ENCODE results near the gene NR2E3. TPM values are rescaled to one million over a fixed set of nuclear protein-coding genes. Genes with fewer than 3 reads are reported as not detected.

The NR2E3 gene
- total and polyA plus RNA-seq, 9 of the 15 experiments (the other 6 are each of a cell fraction or from before 2014, with no cell fraction given), result not detected

DNA sequence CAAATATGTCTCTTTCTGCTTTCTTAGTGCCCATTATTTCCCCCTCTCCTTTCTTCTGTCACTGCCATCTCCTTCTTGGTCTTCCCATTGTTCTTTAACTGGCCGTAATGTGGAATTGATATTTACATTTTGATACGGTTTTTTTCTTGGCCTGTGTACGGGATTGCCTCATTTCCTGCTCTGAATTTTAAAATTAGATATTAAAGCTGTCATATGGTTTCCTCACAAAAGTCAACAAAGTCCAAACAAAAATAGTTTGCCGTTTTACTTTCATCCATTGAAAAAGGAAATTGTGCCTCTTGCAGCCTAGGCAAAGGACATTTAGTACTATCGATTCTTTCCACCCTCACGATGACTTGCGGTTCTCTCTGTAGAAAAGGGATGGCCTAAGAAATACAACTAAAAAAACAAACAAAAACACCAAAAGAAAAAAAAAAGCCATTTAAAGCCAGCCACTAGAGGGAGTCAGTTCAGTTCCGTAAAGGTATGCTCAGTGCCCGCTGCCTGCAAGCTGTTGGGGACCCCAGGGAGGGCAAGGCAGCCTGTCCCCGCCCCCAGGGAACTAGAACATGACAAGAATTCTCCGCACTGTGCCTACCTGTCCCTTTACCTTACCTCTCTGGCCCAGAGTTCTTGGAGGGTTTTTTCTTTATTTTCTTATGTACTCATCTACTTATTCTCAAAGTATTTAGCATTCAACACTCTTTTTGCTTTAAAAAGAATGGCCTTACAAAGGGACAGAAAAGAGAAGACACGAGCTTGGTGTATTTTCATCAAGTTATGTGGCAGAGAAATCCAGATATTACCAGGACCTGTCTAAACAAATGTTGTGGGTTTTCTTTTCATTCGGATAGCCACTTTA is 30.0 kb upstream of the NR2E3 start:
- peaks cover 4% of the 10 kb centered on the region; the same call in 1 of the 2 replicates for H4K20me1 ChIP-seq (replicated peaks; ENCODE audit: control insufficient read depth, insufficient read depth, low read length)
- in situ Hi-C loops (cut with MboI), result no loop called here
- no peaks in the 10 kb centered on the region for H3K9me1 ChIP-seq (ENCODE audit: control insufficient read depth, insufficient read depth, low read length)
- BruUV-seq (replicated peaks), result no TSS peak
- no peak overlapping the region for H3K27ac ChIP-seq (ENCODE audit: extremely low read depth, low read depth, low read length)
- DNase-seq (ENCODE audit: extremely low read depth in 1 of 4, low spot score in 3 of 4) (peak; percentile 51 to 55 (median 54)), FAIRE-seq (peak; percentile 74), ATAC-seq (peak; percentile 79)
- no peak overlapping the region for H3K4me2 ChIP-seq (ENCODE audit: insufficient read depth, low read length)
- POLR2A ChIA-PET, result no interaction called here
- intact Hi-C loops (cut with micrococcal nuclease), result loop anchor here (5.0 kb wide), 1 partner anchor 377 kb away; no protein-coding TSS in a partner anchor
- H3K79me2 ChIP-seq (ENCODE audit: control insufficient read depth, insufficient read depth, low read length), result no peaks in the 10 kb centered on the region
- no peaks in the 10 kb centered on the region for H3K36me3 ChIP-seq (ENCODE audit: control insufficient read depth, insufficient read depth, low read length)
- no peak overlapping the region for H3K4me3 ChIP-seq
- H3K9me3 ChIP-seq (replicated peaks; ENCODE audit: control insufficient read depth, insufficient read depth, low read depth, low read length), result no peaks in the 10 kb centered on the region
- WGBS (ENCODE audit: insufficient coverage, low coverage, missing lambda C conversion rate), result under 1% methylated on average over 13 of the region's 13 CpGs
- H3K9ac ChIP-seq (ENCODE audit: insufficient read depth in 1 of 2, low read depth in 2 of 2, low read length in 2 of 2), result no peak overlapping the region
- CTCF ChIA-PET (ENCODE audit: low intra/inter-chr PET ratio), result interaction anchor here (0.5 to 1.7 kb wide), 4 partner anchors 10 to 1711 kb away, joined by 3 to 6 read pairs (median 4); no protein-coding TSS in a partner anchor
- no peak overlapping the region for H2AFZ ChIP-seq (ENCODE audit: low read depth, low read length)
- no peaks in the 10 kb centered on the region for H3K4me1 ChIP-seq (replicated peaks in 1 of 2; ENCODE audit: control insufficient read depth in 2 of 2, insufficient read depth in 2 of 2, low read length in 2 of 2)
- peaks cover 32 to 44% of the 10 kb centered on the region in 2 experiments for H3K27me3 ChIP-seq (ENCODE audit: control insufficient read depth in 2 of 2, insufficient read depth in 2 of 2, low read length in 2 of 2)
- TF ChIP-seq, protein P1, sequence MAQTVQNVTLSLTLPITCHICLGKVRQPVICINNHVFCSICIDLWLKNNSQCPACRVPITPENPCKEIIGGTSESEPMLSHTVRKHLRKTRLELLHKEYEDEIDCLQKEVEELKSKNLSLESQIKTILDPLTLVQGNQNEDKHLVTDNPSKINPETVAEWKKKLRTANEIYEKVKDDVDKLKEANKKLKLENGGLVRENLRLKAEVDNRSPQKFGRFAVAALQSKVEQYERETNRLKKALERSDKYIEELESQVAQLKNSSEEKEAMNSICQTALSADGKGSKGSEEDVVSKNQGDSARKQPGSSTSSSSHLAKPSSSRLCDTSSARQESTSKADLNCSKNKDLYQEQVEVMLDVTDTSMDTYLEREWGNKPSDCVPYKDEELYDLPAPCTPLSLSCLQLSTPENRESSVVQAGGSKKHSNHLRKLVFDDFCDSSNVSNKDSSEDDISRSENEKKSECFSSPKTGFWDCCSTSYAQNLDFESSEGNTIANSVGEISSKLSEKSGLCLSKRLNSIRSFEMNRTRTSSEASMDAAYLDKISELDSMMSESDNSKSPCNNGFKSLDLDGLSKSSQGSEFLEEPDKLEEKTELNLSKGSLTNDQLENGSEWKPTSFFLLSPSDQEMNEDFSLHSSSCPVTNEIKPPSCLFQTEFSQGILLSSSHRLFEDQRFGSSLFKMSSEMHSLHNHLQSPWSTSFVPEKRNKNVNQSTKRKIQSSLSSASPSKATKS (CRISPR knock-in tag; IDR thresholded peaks at IDR 0.05), result no peak
- TF ChIP-seq ZNF75A (CRISPR knock-in tag; IDR thresholded peaks at IDR 0.05) (no peak), MAFG (tag; conservative IDR thresholded peaks at IDR 0.05) (peak; percentile 69), CBX3 (IDR thresholded peaks at IDR 0.05; ENCODE audit: borderline replicate concordance in 1 of 2, low read length in 2 of 2) (no peak), ZNF384 (IDR thresholded peaks at IDR 0.05; ENCODE audit: low read depth, low read length) (peak; percentile 88), C11orf30 (IDR thresholded peaks at IDR 0.05; ENCODE audit: low read depth) (peak; percentile 41; the same call in 1 of the 2 replicates), L3MBTL2 (IDR thresholded peaks at IDR 0.05) (no peak), MTA1 (IDR thresholded peaks at IDR 0.05; ENCODE audit: borderline replicate concordance) (0 out of 2 replicates have a peak, but pooled peaks have one; percentile 28), DPF2 (IDR thresholded peaks at IDR 0.05) (0 out of 2 replicates have a peak, but pooled peaks have one; percentile 14), HNRNPH1 (optimal IDR thresholded peaks at IDR 0.05; ENCODE audit: low read depth, low read length) (no peak), ZFX (CRISPR knock-in tag; IDR thresholded peaks at IDR 0.05) (no peak), BMI1 (IDR thresholded peaks at IDR 0.05; ENCODE audit: low read length) (0 out of 2 replicates have a peak, but pooled peaks have one; percentile 25)
- TF ChIP-seq, protein P2, sequence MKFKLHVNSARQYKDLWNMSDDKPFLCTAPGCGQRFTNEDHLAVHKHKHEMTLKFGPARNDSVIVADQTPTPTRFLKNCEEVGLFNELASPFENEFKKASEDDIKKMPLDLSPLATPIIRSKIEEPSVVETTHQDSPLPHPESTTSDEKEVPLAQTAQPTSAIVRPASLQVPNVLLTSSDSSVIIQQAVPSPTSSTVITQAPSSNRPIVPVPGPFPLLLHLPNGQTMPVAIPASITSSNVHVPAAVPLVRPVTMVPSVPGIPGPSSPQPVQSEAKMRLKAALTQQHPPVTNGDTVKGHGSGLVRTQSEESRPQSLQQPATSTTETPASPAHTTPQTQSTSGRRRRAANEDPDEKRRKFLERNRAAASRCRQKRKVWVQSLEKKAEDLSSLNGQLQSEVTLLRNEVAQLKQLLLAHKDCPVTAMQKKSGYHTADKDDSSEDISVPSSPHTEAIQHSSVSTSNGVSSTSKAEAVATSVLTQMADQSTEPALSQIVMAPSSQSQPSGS (CRISPR knock-in tag; IDR thresholded peaks at IDR 0.05), result no peak
- TF ChIP-seq, protein P3, sequence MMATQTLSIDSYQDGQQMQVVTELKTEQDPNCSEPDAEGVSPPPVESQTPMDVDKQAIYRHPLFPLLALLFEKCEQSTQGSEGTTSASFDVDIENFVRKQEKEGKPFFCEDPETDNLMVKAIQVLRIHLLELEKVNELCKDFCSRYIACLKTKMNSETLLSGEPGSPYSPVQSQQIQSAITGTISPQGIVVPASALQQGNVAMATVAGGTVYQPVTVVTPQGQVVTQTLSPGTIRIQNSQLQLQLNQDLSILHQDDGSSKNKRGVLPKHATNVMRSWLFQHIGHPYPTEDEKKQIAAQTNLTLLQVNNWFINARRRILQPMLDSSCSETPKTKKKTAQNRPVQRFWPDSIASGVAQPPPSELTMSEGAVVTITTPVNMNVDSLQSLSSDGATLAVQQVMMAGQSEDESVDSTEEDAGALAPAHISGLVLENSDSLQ (IDR thresholded peaks at IDR 0.05), result no peak
- TF ChIP-seq, protein P4, sequence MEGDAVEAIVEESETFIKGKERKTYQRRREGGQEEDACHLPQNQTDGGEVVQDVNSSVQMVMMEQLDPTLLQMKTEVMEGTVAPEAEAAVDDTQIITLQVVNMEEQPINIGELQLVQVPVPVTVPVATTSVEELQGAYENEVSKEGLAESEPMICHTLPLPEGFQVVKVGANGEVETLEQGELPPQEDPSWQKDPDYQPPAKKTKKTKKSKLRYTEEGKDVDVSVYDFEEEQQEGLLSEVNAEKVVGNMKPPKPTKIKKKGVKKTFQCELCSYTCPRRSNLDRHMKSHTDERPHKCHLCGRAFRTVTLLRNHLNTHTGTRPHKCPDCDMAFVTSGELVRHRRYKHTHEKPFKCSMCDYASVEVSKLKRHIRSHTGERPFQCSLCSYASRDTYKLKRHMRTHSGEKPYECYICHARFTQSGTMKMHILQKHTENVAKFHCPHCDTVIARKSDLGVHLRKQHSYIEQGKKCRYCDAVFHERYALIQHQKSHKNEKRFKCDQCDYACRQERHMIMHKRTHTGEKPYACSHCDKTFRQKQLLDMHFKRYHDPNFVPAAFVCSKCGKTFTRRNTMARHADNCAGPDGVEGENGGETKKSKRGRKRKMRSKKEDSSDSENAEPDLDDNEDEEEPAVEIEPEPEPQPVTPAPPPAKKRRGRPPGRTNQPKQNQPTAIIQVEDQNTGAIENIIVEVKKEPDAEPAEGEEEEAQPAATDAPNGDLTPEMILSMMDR (IDR thresholded peaks at IDR 0.05 in 2 of 3, conservative IDR thresholded peaks at IDR 0.05 in 1 of 3; ENCODE audit: insufficient read depth in 2 of 3, low read depth in 1 of 3, low read length in 3 of 3), result peak; percentile 61 to 77 (median 76)

Data from K562 (cell line).